Neuron (in vitro differentiated cells): ENCODE results near the gene ABCC9.
"Not testable (repeated sequence)": the region's sequence is repeated elsewhere in the genome, so short reads cannot be mapped to it uniquely, and the experiment has no call there.

Source experiments
- H2AFZ ChIP-seq: one replicate; pipeline ENCODE4 v1.6.1; 2013; ENCODE audit warnings: low read depth, mild to moderate bottlenecking, inconsistent platforms, low read length, moderate library complexity
- H3K27me3 ChIP-seq: one replicate; pipeline ENCODE4 v1.6.1; 2013; ENCODE audit warnings: low read length; ENCODE audit not compliant: insufficient read depth
- H3K36me3 ChIP-seq: one replicate; pipeline ENCODE4 v1.6.1; 2013; ENCODE audit warnings: low read length; ENCODE audit not compliant: insufficient read depth
- H3K4me1 ChIP-seq: one replicate; pipeline ENCODE4 v1.6.1; 2013; ENCODE audit warnings: low read length; ENCODE audit not compliant: insufficient read depth
- H3K4me3 ChIP-seq: 2 replicates; pipeline ENCODE4 v1.5.1; 2013; ENCODE audit warnings: mild to moderate bottlenecking, low read length, moderate library complexity
- H3K9me3 ChIP-seq: one replicate; pipeline ENCODE4 v1.6.1; 2013; ENCODE audit warnings: low read length

The ABCC9 gene

DNA sequence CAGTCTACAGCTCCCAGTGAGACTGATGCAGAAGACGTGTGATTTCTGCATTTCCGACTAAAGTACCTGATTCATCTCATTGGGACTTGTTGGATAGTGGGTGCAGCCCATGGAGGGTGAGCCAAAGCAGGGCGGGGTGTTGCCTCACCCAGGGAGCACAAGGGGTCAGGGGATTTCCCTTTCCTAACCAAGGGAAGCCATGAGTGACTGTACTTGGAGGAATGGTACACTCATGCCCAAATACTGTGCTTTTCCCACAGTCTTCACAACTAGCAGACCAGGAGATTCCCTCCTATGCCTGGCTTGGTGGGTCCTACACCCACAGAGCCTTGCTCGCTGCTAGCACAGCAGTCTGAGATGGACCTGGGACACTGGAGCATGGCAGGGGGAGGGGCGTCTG lies 21.0 kb upstream of the ABCC9 start:
- Histone ChIP-seq H3K9me3 (peaks cover 12% of the 10 kb centered on the region), H2AFZ (no peak overlapping the region), H3K4me1 (no peaks in the 10 kb centered on the region), H3K4me3 (no peak overlapping the region), H3K27me3 (no peaks in the 10 kb centered on the region), H3K36me3 (no peaks in the 10 kb centered on the region)

- no peak overlapping the region for H3K4me3 ChIP-seq
Observed at GRCh38 chr12:21950649-21951048, 9.4 kb upstream of the ABCC9 start.

GRCh38 chr12:21949036-21949435 lies 7.8 kb upstream of the ABCC9 start:
- H3K9me3 ChIP-seq: peaks cover 16% of the 10 kb centered on the region
- no peaks in the 10 kb centered on the region for H3K36me3 ChIP-seq
- H3K4me1 ChIP-seq: no peaks in the 10 kb centered on the region
- H3K27me3 ChIP-seq: no peaks in the 10 kb centered on the region
- no peak overlapping the region for H2AFZ ChIP-seq
- H3K4me3 ChIP-seq: no peak overlapping the region

More at GRCh38 chr12:21950649-21951048, 9.4 kb upstream of the ABCC9 start:
- no peaks in the 10 kb centered on the region for H3K4me1 ChIP-seq
- H2AFZ ChIP-seq: no peak overlapping the region
- no peaks in the 10 kb centered on the region for H3K36me3 ChIP-seq
- no peaks in the 10 kb centered on the region for H3K27me3 ChIP-seq
- H3K9me3 ChIP-seq: peaks cover 15% of the 10 kb centered on the region

- Histone ChIP-seq H2AFZ (no peak overlapping the region), H3K9me3 (peaks cover 21% of the 10 kb centered on the region), H3K4me1 (no peaks in the 10 kb centered on the region), H3K36me3 (no peaks in the 10 kb centered on the region), H3K4me3 (no peak overlapping the region), H3K27me3 (no peaks in the 10 kb centered on the region)
Observed at GRCh38 chr12:21946983-21947382, 5.8 kb upstream of the ABCC9 start.

DNA sequence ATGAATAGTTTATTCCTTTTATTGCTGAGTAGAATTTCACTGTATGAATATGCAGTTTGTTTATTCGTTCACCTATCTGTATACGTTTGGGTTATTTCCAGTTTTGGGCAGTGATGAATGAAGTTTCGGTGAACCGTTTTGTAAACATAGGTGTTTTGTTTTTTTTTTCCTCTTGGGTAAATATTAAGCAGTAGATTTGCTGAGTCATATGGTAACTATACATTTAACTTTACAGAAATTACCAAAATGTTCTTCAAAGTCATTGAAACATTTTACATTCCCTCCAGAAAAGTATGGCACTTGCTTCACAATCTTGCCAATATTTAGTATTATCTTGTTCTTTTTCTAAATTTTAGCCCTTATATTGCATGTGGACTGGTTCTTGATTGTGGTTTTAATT lies 3.8 kb upstream of the ABCC9 start:
- no peak overlapping the region for H3K4me3 ChIP-seq
- no peaks in the 10 kb centered on the region for H3K4me1 ChIP-seq
- H3K27me3 ChIP-seq: no peaks in the 10 kb centered on the region
- H2AFZ ChIP-seq: no peak overlapping the region
- H3K9me3 ChIP-seq: peaks cover 28% of the 10 kb centered on the region
- H3K36me3 ChIP-seq: no peaks in the 10 kb centered on the region

- H3K27me3 ChIP-seq: no peaks in the 10 kb centered on the region
- no peaks in the 10 kb centered on the region for H3K36me3 ChIP-seq
- H3K9me3 ChIP-seq: peaks cover 30% of the 10 kb centered on the region
- no peak overlapping the region for H2AFZ ChIP-seq
- H3K4me1 ChIP-seq: peaks cover 7% of the 10 kb centered on the region
- no peak overlapping the region for H3K4me3 ChIP-seq
Observed at GRCh38 chr12:21942377-21942703, 1.1 kb upstream of the ABCC9 start.

- no peaks in the 10 kb centered on the region for H3K27me3 ChIP-seq
- peaks cover 12% of the 10 kb centered on the region for H3K4me1 ChIP-seq
- H2AFZ ChIP-seq: no peak overlapping the region
- no peak overlapping the region for H3K4me3 ChIP-seq
- H3K36me3 ChIP-seq: no peaks in the 10 kb centered on the region
- H3K9me3 ChIP-seq: peaks cover 30% of the 10 kb centered on the region
Observed at GRCh38 chr12:21941506-21942376, 515 bp upstream of the ABCC9 start.

GRCh38 chr12:21939435-21939834 lies 1.8 kb downstream of the ABCC9 start:
- Histone ChIP-seq H2AFZ (no peak overlapping the region), H3K36me3 (no peaks in the 10 kb centered on the region), H3K4me1 (peaks cover 15% of the 10 kb centered on the region), H3K4me3 (no peak overlapping the region), H3K9me3 (peaks cover 19% of the 10 kb centered on the region), H3K27me3 (no peaks in the 10 kb centered on the region)

- peaks cover 19% of the 10 kb centered on the region for H3K9me3 ChIP-seq
- no peaks in the 10 kb centered on the region for H3K36me3 ChIP-seq
- no peaks in the 10 kb centered on the region for H3K27me3 ChIP-seq
- H3K4me1 ChIP-seq: peaks cover 16% of the 10 kb centered on the region
- H3K4me3 ChIP-seq: no peak overlapping the region
- no peak overlapping the region for H2AFZ ChIP-seq
Observed at GRCh38 chr12:21938879-21939278, 2.3 kb downstream of the ABCC9 start.

DNA sequence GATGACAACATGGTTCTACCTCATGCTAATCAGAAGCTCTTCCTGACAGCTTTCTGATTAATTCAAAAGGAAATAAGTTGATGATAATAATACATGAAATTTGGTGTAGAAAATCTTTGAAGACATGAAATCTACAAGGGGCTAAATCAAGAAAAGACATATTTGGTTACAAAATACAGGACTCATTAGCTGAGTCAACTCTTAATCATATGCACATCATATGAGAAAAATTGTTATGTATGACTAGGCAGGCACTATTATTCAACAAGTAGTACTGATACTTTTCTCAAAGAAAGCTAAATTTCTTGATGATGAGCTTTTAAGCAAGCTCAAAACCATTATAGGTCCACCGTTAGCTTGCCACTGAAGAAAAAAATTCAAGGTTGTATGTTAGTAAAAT lies 7.1 kb downstream of the ABCC9 start:
- Histone ChIP-seq H3K36me3 (no peaks in the 10 kb centered on the region), H3K27me3 (no peaks in the 10 kb centered on the region), H3K4me3 (no peak overlapping the region), H3K9me3 (no peaks in the 10 kb centered on the region), H2AFZ (no peak overlapping the region), H3K4me1 (peaks cover 16% of the 10 kb centered on the region)

DNA sequence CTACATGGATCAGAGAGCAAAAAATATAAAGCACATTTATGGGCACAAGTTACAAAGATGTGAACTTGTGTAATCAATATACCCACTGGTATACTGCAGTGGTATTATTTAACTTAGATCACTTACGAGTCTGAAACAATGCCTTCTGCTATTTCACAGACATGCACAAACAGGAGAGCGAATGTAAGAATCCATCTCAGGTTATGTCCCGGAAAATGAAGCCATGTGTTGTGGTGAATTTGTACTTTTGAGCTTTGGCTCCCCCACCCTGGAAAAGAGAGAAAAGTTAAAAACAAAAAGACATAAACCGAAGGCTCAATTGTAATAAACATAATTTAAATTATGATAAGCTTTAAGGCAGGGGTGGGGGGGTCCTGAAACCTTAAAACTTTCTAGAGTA lies 7.6 kb downstream of the ABCC9 start:
- peaks cover 16% of the 10 kb centered on the region for H3K4me1 ChIP-seq
- H3K36me3 ChIP-seq: no peaks in the 10 kb centered on the region
- no peaks in the 10 kb centered on the region for H3K9me3 ChIP-seq
- no peaks in the 10 kb centered on the region for H3K27me3 ChIP-seq
- H3K4me3 ChIP-seq: no peak overlapping the region
- H2AFZ ChIP-seq: no peak overlapping the region

GRCh38 chr12:21929972-21930371 lies 11.3 kb downstream of the ABCC9 start:
- not testable (repeated sequence) for H3K27me3 ChIP-seq, H3K36me3 ChIP-seq, H3K9me3 ChIP-seq, H3K4me3 ChIP-seq, H3K4me1 ChIP-seq, H2AFZ ChIP-seq

DNA sequence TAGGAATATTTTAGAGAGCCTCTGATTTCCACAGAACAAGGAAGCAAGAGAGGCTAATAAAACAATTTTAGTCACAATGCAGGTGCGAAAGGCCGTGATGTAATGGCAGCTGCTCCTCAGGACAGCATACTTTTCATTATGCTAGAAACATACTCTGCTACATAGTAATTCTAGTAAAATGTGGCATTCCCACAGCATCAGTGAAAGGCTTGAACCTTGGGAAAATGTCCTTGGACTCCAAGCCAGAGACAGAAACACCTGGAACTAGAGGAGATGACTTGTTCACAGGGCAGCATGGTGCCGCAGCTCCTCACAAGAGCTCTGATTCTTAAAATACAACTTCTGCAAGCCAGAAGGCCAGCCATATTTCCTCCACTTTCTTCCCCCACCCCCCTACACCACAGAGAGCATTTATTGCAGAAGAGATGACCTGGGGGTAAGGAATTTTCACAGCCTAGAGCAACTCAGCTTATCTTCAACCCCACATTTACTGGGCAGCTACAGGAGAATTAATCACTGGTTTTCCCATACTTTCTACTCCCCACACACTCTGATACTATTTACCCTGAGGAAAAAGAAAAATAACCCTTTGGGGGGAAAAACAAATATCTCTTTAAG lies 15.8 kb downstream of the ABCC9 start:
- H3K4me3 ChIP-seq: no peak overlapping the region
- peaks cover 3% of the 10 kb centered on the region for H3K9me3 ChIP-seq
- no peaks in the 10 kb centered on the region for H3K36me3 ChIP-seq
- H3K27me3 ChIP-seq: no peaks in the 10 kb centered on the region
- no peaks in the 10 kb centered on the region for H3K4me1 ChIP-seq
- no peak overlapping the region for H2AFZ ChIP-seq
